Body of pancreas (tissue), 4 donors: ENCODE data around the gene PDE10A.

ENCODE experiments used
- CTCF ChIP-seq, 7 experiments: fragments of 450-650 bp in 4 of 7; fragments of 200-600 bp in 3 of 7; sonication (generic) in 3 of 7; IDR thresholded peaks; one replicate each; pipeline ENCODE4 v1.5.1; 2016 to 2019; ENCODE audit warnings: antibody characterized with exemption in 7 of 7
- POLR2A ChIP-seq, 3 donors: fragments of 450-650 bp; IDR thresholded peaks; one replicate each; pipeline ENCODE4 v1.6.1; 2016; ENCODE audit warnings: antibody characterized with exemption in 3 of 3, mild to moderate bottlenecking in 2 of 3

GRCh38 chr6:165641672-165642156, 21.3 kb downstream of the PDE10A start:
- TF ChIP-seq CTCF (IDR thresholded peaks at IDR 0.05), result no peak
- no peak for TF ChIP-seq POLR2A (IDR thresholded peaks at IDR 0.05)
